CD4-positive, alpha-beta T cell treated with Interleukin-6 for 4 hours (primary cell): ENCODE measurements around the gene TANGO6.

Experiments
- DNase-seq: peaks from one replicate; pipeline ENCODE4 v3.0.0-alpha.2; 2020; ENCODE audit warnings: mixed read lengths

TANGO6 gene

GRCh38 chr16:69064764-69065313, 221.5 kb downstream of the TANGO6 start:
- DNase-seq, result no peak

DNA sequence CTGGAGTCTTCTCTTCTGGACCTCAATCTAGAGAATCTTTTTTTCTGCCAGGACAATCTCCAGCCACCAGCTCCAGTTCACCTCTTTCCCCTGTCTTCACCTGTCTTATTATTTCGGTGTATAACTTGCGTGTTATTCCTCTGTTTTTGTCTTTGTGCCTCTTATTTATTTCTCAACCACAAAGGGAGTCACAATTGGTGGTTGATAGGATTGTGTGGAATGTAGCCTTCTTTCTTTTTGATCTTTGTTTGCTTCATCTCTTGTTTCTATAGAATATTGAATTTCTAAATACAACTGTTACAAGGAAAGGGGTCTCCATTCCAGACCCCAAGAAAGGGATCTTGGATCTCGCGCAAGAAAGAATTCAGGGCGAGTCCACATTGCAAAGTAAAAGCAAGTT, 226.2 kb downstream of the TANGO6 start:
- DNase-seq, result no peak

GRCh38 chr16:69071036-69071435, 227.7 kb downstream of the TANGO6 start:
- no peak for DNase-seq

- DNase-seq, result no peak
Observed at GRCh38 chr16:69072640-69072974, 229.3 kb downstream of the TANGO6 start.

DNA sequence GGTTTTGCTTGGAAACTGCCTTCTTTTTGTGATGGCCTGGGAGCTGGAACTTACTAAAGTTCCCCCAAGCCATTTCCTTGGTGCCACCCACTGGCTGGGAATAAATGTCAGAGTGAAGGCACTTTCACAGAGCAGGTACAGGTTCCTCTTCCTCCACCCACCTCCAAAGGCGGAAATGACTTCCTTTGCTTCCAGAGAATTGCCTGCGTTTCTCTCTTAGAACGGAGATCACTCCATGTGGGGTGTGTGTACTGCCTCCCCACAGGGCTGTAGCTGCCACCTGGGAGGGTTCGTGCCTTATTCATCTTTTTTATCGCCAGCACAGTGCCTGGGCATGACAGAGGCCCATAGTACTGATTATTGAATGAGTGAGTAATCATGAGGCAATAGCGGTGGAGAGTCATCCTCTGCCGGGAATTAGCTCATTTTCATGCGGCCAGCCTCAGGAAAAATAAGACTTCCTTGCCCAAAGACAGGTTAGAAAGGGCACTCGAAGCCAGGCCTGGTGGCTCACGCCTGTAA, 229.9 kb downstream of the TANGO6 start:
- no peak for DNase-seq

DNA sequence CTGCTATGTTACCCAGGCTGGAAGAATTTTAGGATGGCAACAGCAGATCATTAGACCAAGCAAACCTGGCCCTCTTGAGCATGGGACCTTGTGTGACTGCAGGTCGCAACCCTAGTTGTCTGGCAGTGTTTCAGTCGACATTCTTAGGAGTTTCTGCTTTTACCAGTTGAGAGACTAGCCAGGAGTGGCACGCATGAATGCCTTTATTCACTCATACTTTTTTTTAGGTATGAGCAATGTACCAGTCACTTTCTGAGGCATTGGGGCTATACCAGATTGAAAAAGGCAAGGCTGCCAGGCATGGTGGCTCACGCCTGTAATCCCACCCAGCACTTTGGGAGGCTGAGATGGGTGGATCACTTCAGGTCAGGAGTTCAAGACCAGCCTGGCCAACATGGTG, 233.9 kb downstream of the TANGO6 start:
- DNase-seq, result no peak

DNA sequence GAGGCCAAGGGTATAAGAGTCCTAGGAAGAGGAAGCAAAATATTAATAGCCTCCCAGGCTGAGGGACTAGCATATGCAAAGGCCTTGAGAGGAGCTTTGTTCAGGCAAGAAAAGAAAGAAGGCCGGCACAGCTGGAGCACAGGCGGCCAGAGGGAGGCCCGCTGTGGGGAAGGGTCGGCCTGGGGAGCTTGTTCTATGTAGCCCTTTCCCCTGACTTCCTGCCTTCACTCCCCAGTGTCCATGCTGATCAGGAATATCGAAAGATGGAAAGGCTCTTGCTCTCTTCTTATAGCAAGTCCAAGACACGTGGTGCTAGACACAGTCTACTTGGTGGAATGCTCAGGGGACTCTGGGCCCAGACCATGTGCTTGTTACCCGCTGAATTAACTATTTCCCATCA, 234.7 kb downstream of the TANGO6 start:
- DNase-seq, result no peak

- DNase-seq, result no peak
Observed at GRCh38 chr16:69079697-69080096, 236.4 kb downstream of the TANGO6 start.

DNA sequence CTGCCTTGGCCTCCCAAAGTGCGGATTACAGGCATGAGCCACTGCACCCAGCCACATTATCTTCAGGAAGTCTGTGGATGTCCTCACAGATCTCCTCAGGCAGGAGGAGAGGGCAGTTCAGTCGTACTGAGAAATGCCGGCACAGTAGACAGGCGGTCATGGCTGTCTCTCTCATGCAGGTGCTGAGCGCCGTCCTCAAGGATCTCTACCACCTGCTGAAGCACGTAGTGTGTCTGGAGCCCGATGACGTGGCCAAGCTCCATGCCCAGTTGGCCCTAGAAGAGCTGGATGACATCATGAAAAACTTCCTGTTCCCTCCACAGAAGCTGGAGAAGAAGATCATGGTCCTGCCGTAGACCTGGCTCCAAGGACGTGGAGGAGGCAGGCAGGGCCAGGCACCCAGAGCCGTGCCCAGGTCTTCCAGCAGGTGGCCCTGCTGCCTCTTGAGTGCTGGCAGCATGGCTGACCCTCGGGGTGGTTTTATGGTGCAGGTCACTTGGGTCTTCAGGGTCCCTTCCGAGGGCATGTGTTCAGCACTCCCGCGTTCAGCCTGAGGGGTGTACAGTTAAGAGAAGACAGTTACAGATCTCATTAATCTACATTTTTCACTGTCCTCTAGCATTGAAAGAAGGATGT, 240.1 kb downstream of the TANGO6 start:
- DNase-seq, result no peak

DNA sequence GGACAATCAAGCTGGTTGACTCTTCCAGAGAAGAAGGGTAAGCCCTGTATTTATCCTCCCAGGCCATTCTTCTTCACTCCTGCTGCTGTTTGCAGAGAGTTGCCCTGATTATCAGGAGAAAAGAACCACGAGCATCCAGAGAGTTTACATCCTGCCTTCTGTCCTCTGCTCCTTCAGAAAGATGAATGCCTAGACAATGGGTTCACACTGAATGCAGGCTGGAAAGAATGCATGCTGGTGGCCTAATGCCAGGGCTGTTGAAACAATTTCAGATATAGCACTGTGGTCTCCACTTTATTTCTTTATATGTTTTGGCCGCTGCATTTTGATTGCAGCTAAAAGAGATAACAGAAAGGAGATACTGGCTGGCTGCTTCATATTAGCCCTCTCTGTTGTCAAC, 241.0 kb downstream of the TANGO6 start:
- no peak for DNase-seq

GRCh38 chr16:69085032-69085695, 241.8 kb downstream of the TANGO6 start:
- no peak for DNase-seq

DNA sequence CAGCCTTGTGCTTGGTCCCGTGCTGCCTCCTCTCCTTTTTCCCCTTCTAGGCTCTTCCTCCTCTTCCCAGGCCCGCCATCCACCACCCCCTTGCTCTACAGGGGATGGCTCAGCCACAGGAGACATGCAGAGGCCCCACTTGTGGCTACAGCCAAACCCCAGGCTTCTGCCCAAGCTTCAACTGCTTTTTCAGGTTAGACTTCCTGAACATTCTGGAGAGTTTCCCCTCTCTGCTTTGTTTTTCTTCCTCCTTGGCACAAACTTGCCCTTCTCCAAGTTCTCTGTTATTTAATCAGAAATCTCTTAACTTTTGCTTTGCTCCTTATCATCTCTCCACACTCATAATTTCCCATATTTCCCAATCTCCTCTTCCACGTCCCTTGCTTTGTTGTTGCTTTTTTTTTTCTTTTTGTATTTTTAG, 243.8 kb downstream of the TANGO6 start:
- DNase-seq, result no peak

- no peak for DNase-seq
Observed at GRCh38 chr16:69088684-69089083, 245.4 kb downstream of the TANGO6 start.

GRCh38 chr16:69089091-69089910, 246.0 kb downstream of the TANGO6 start:
- peak; percentile 9 for DNase-seq

DNA sequence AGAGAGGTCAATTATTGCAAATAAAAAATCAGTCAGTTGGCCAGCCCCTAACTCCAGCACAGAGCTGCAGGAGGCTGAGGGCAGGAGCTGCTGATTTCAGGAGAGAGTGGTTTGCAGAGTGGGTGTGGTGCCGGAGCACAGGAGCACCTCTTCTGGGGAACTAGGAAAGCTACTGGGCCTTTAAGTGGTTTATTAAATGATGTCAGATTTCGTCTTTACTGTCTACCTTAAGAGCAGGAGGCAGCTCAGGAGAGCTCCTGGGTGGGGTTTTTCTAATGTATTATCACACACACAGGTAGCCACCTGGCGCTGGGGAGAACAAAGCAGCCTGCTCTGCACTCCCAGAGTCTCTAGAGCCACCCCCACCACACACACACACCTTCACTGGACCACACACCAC, 250.6 kb downstream of the TANGO6 start:
- no peak for DNase-seq

GRCh38 chr16:69094501-69094900, 251.2 kb downstream of the TANGO6 start:
- DNase-seq, result no peak

- no peak for DNase-seq
Observed at GRCh38 chr16:69095193-69095592, 251.9 kb downstream of the TANGO6 start.

- DNase-seq, result no peak
Observed at GRCh38 chr16:69100071-69100691, 256.9 kb downstream of the TANGO6 start.

DNA sequence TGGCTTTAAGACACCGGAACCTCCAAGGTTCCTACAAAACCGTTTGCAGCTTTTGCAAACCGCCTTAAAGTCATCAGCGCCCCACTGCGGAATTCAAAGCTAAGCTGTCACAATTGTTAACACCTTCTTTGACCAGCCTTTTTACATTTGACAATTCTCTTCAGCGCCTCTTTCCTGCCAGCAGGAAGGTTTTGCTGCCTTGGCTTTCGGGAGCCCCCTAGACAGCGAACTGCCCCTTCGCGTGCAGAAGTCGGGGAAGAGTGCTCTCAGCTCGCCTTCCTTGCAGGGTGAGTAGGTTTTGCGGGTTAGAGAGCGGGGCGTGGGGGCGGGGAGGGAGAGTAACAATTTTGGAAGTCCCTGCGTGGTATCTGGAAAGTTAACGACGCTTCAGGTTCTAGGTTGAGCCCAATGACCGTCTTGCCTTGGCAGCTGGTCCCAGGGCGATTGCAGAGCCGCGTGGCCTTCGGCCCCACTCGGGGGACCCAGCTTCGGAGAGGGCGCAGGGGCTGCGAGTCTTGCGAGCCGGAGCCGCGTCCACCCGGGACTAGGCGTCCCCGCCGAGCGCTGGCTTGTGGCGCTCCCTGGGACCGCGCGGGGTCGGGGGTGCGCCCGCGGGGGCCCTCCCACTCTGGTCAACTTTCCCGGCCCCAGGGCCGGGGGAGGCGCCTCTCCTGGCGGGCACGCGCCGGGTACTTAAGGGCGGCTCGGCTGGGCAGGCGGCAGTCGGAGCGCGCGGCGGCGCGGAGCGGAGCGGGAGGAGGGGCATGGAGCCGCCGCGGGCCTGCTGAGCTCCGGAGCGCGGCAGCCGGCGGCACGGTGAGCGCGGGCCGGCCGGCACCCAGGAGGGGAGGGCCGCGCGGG, 262.4 kb downstream of the TANGO6 start, which contains the start of gene HAS3:
Gene HAS3, plus strand, starts transcription at position 153 of the 861 bp plus-strand sequence. CDS start 3,743 bp downstream, outside the sequence.
- peak; percentile 29 for DNase-seq

DNA sequence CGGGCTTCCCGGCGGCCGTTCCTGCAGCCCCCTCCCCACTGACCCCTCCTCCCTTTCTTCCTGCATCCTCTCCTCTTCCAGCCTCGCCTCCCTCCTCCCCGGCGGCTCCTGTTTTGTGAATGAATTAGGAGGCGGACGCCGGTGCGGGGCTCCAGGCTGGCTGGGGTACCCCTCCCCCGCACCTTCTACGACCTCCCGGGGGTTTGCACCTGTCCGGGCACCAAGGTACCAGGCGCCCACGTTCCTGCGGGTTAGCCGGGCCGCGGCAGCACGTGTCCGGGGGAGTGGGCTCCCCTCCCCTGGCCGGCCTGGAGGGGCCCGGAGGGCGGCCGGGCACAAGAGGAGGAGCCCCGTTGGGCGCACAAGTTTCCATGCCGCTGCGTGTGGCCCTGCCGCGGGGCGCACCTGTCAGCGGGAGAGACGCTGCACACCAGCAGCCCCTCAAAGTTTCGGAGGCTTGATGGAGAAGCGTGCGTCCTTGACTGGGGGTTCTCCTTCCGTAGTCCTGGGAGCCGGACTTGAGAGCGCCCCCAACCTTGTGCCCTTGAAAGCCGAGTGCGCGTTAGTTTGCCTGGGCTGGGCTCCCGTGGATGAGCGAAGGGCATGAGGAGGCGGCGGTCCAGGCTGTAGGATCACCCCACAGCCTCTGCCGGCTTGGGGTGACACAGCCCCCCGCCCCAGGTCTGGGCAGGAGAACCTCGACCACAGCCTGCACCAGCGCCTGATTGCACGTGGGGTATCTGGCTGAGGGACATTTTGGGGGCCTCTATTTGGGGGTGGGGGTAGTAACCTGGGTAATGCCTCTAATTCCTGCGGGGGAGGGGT, 263.4 kb downstream of the TANGO6 start:
- DNase-seq, result no peak
